ENCODE results near the gene PIH1D2.

DNA sequence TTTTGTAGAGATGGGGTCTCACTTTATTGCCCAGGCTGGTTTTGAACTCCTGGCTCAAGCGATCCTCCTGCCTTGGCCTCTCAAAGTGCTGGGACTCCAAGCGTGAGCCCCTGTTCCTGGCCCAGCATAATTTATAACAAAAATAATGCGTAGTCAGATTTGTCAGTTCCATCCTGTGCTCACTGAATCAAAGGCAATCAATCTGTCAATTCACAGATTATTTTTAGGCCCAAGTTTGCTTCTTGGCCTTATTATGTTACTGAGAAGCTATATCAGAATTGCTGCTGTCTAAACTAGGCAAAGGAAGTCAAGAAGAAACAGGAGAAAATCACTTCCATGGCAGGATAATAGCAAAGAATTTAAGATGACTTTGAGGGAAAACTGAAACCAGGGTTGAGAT, 39.9 kb downstream of the PIH1D2 start:
- TF ChIP-seq CTCF (IDR thresholded peaks at IDR 0.05) (no peak), POLR2A (IDR thresholded peaks at IDR 0.05) (no peak)

Measured in prostate gland (tissue), 2 donors.